ENCODE data around the gene RNF130. TPM values are rescaled to one million over a fixed set of nuclear protein-coding genes. Genes with fewer than 3 reads are reported as not detected.
"Not testable (repeated sequence)": the region's sequence is repeated elsewhere in the genome, so short reads cannot be mapped to it uniquely, and the experiment has no call there.

Gene RNF130
- total RNA-seq, 1 donor from 2014 or later: 36.6 TPM

DNA sequence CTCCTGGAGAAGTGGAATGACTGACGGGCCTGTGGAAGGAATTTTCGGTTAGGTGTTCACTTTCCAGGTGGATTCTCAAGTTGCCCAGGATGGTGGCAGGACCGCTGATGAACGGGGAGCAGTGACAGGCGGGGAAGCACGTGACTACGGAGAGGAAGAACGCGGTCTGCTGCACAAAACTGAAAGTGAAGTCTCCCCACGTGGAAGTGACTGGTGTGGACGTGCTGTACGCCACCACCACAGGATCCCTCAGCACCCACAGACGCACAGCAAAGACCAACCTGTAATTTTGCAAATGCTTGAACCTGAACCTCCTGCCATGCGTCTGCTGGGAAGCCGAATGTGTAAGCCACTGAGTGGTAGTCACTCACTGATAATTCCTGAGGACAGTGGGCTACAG is 51.4 kb downstream of the RNF130 start:
- no peak overlapping the region for H3K4me3 ChIP-seq (ENCODE audit: low read depth, low read length)
- no peak for DNase-seq (ENCODE audit: low read depth)
- TF ChIP-seq, protein P1, sequence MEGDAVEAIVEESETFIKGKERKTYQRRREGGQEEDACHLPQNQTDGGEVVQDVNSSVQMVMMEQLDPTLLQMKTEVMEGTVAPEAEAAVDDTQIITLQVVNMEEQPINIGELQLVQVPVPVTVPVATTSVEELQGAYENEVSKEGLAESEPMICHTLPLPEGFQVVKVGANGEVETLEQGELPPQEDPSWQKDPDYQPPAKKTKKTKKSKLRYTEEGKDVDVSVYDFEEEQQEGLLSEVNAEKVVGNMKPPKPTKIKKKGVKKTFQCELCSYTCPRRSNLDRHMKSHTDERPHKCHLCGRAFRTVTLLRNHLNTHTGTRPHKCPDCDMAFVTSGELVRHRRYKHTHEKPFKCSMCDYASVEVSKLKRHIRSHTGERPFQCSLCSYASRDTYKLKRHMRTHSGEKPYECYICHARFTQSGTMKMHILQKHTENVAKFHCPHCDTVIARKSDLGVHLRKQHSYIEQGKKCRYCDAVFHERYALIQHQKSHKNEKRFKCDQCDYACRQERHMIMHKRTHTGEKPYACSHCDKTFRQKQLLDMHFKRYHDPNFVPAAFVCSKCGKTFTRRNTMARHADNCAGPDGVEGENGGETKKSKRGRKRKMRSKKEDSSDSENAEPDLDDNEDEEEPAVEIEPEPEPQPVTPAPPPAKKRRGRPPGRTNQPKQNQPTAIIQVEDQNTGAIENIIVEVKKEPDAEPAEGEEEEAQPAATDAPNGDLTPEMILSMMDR (conservative IDR thresholded peaks at IDR 0.05; ENCODE audit: low read depth, low read length): no peak

DNA sequence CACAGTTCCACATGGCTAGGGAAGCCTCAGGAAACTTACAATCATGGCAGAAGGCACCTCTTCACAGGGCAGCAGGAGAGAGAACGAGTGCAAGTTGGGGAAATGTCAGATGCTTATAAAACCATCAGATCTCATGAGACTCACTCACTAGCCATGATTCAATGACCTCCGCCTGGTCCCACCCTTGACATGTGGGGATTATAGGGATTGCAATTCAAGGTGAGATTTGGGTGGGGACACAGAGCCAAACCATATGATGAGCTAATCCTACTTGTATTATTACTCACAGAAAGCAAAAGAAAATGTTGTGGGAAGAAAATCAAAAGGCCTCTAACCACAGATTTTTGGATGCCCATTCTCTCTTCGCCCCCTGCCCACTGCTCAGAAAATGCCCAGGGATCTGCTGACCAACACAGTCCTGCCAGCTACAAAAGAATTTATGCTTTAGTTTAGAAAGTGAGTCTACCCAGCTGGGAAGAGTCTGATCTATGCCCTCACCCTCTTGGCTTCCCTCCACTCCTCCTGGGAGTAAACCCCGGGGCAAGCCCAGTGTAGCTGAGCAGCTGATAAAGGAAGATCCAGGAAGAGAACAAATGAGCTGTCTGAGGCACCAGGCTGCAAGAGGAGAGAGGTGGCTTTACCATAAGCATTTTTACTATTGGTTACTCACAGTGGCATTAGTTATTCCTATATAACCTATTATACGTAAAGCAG is 53.1 kb downstream of the RNF130 start:
- DNase-seq (ENCODE audit: low read depth): no peak
- TF ChIP-seq, protein P1 (conservative IDR thresholded peaks at IDR 0.05; ENCODE audit: low read depth, low read length): no peak
- no peak overlapping the region for H3K4me3 ChIP-seq (ENCODE audit: low read depth, low read length)

DNA sequence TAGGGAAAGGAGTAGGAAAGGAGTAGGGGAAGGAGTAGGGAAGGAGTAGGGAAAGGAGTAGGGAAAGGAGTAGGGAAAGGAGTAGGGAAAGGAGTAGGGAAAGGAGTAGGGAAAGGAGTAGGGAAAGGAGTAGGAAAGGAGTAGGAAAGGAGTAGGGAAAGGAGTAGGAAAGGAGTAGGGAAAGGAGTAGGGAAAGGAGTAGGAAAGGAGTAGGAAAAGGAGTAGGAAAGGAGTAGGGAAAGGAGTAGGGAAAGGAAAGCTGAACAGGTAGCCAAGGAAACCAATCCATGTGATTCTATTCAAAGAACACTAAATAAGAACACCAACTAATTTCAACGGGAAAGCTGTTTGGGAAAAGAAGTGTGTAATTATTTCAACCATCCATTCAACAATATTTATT is 56.0 kb downstream of the RNF130 start:
- DNase-seq (ENCODE audit: low read depth); H3K4me3 ChIP-seq (ENCODE audit: low read depth, low read length): not testable (repeated sequence)

DNA sequence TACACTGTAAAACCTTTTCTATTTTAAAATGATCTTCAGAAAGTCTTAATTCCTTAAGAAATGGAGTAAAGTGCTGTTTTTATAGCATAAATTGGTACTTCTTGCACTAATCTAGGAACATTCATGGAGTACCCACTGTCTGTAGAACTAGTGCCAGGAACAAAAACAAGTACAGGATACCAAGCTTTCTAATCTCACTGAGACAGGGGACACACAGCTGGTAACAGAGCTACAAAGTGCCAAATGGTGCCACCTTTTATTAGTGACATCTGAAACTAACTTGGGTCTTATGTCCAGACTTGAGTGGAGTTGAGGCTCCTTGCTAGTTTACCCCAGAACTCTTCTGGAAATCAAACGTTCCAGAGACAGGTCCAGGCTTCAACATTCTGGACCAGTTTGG is 57.9 kb downstream of the RNF130 start:
- TF ChIP-seq, protein P1 (conservative IDR thresholded peaks at IDR 0.05; ENCODE audit: low read depth, low read length): no peak
- DNase-seq (ENCODE audit: low read depth): no peak
- H3K4me3 ChIP-seq (ENCODE audit: low read depth, low read length): no peak overlapping the region

DNA sequence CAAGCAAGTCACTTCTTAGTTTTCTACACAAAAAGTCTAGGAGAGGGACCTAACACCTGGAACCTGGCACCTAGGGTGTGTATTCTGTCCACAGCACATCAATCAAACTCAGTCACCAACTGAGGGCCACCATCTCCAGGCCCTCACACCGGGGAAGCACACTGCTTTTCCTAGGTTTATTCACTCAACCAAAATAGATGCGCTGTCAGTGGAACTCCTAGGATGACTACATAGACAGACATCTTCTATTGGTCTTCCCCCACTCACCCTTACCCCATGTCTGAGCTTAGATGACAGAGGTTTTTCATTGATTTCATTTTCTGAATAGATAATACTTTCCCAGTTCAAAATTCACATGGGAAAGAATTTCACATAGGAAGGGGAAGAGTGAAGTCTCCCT is 59.2 kb downstream of the RNF130 start:
- TF ChIP-seq, protein P1 (conservative IDR thresholded peaks at IDR 0.05; ENCODE audit: low read depth, low read length): no peak
- no peak for DNase-seq (ENCODE audit: low read depth)
- no peak overlapping the region for H3K4me3 ChIP-seq (ENCODE audit: low read depth, low read length)

DNA sequence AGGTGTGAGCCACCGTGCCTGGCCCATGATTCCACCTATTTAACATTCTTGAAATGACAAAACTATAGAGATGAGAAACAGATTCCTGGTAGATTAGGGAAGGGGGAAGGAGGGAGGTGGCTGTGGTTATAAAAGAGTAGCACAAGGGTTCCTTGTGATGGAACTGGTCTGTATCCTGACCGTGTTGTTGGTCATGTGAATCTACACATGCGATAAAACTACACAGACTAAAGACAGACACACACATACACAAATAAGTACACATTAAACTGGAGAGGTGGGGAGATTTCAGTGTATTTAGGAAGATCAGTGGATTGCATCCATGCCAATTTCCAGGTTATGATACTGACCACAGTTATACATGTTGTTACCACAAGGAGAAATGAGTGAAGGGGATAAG is 60.9 kb downstream of the RNF130 start:
- TF ChIP-seq, protein P1 (conservative IDR thresholded peaks at IDR 0.05; ENCODE audit: low read depth, low read length): no peak
- H3K4me3 ChIP-seq (ENCODE audit: low read depth, low read length): no peak overlapping the region
- DNase-seq (ENCODE audit: low read depth): no peak

DNA sequence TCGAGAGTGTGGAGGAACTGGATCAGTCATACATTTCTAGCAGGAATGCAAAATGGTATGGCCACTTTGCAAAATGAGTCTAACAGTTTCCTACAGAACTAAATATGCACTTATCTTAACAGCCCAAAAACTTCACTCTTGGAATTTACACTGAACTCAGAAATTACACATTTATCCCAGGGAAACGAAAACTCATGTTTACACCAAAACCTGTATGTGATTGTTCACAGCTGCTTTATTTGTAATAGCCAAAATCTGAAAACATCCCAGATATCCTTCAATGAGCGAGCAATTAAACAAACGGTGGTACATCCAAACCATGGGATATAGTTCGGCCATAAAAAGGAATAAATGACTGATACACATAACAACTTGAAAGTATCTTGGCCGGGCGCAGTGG is 62.0 kb downstream of the RNF130 start:
- TF ChIP-seq, protein P1 (conservative IDR thresholded peaks at IDR 0.05; ENCODE audit: low read depth, low read length): no peak
- no peak for DNase-seq (ENCODE audit: low read depth)
- H3K4me3 ChIP-seq (ENCODE audit: low read depth, low read length): no peak overlapping the region

Data from epithelial cell of proximal tubule (primary cell).